H9 (cell line): ENCODE data around the gene ENPP6. TPM values are rescaled to one million over a fixed set of nuclear protein-coding genes. Genes with fewer than 3 reads are reported as not detected.

Experiments used
- DNase-seq: peaks from one replicate; pipeline ENCODE4 v3.0.0-alpha.2; 2017
- H2AFZ ChIP-seq: one replicate; pipeline ENCODE4 v1.6.1; 2013; ENCODE audit warnings: mild to moderate bottlenecking, low read length, control low read depth, moderate library complexity
- H2AK5ac ChIP-seq: 2 replicates; pipeline ENCODE4 v1.6.1; 2013; ENCODE audit warnings: low read length, control low read depth, mixed read lengths; ENCODE audit not compliant: insufficient read length
- H2BK120ac ChIP-seq: one replicate; pipeline ENCODE4 v1.6.1; 2013; ENCODE audit warnings: low read depth, mild to moderate bottlenecking, low read length, control low read depth, inconsistent platforms; ENCODE audit not compliant: poor library complexity, severe bottlenecking
- H2BK12ac ChIP-seq: 2 replicates; pipeline ENCODE4 v1.6.1; 2013; ENCODE audit warnings: low read length, control low read depth, mixed read lengths, low read depth; ENCODE audit not compliant: insufficient read length
- H2BK15ac ChIP-seq: 2 replicates; pipeline ENCODE4 v1.6.1; 2013; ENCODE audit warnings: low read depth, low read length, control low read depth
- H2BK20ac ChIP-seq: one replicate; pipeline ENCODE4 v1.6.1; 2013; ENCODE audit warnings: low read depth, mild to moderate bottlenecking, low read length, control low read depth, inconsistent platforms; ENCODE audit not compliant: poor library complexity, severe bottlenecking
- H2BK5ac ChIP-seq: 2 replicates; pipeline ENCODE4 v1.6.1; 2013; ENCODE audit warnings: low read length, control low read depth, mixed read lengths; ENCODE audit not compliant: insufficient read length
- H3K14ac ChIP-seq: 2 replicates; pipeline ENCODE4 v1.6.1; 2013; ENCODE audit warnings: low read length, control low read depth; ENCODE audit not compliant: insufficient read depth
- H3K18ac ChIP-seq: 2 replicates; pipeline ENCODE4 v1.6.1; 2013; ENCODE audit warnings: low read depth, mild to moderate bottlenecking, mixed read lengths, low read length, control low read depth; ENCODE audit not compliant: insufficient read length
- H3K23ac ChIP-seq: 2 replicates; pipeline ENCODE4 v1.6.1; 2013; ENCODE audit warnings: low read length, control low read depth, mixed read lengths, low read depth; ENCODE audit not compliant: insufficient read length
- H3K23me2 ChIP-seq: 2 replicates; pipeline ENCODE4 v1.6.1; 2013; ENCODE audit warnings: low read depth, mild to moderate bottlenecking, mixed read lengths, low read length, control low read depth; ENCODE audit not compliant: insufficient read length, poor library complexity, severe bottlenecking
- H3K27ac ChIP-seq: 2 replicates; pipeline ENCODE4 v1.5.1; 2013; ENCODE audit warnings: low read length, control low read depth, mixed read lengths, low read depth; ENCODE audit not compliant: insufficient read length
- H3K27me3 ChIP-seq: 2 replicates; pipeline ENCODE4 v1.6.1; 2013; ENCODE audit warnings: low read length, control low read depth, inconsistent platforms; ENCODE audit not compliant: insufficient read depth
- H3K4ac ChIP-seq: 2 replicates; pipeline ENCODE4 v1.6.1; 2013; ENCODE audit warnings: low read depth, mild to moderate bottlenecking, control low read depth, inconsistent platforms, low read length, moderate library complexity
- H3K4me1 ChIP-seq: 2 replicates; pipeline ENCODE4 v1.6.1; 2013; ENCODE audit warnings: low read length, control low read depth, inconsistent platforms; ENCODE audit not compliant: insufficient read depth
- H3K4me2 ChIP-seq: 2 replicates; pipeline ENCODE4 v1.6.1; 2013; ENCODE audit warnings: low read length, control low read depth, mixed read lengths; ENCODE audit not compliant: insufficient read length, insufficient read depth
- H3K56ac ChIP-seq: 2 replicates; pipeline ENCODE4 v1.6.1; 2013; ENCODE audit warnings: low read depth, mild to moderate bottlenecking, mixed read lengths, low read length, control low read depth; ENCODE audit not compliant: insufficient read length
- H3K79me1 ChIP-seq: 2 replicates; pipeline ENCODE4 v1.6.1; 2013; ENCODE audit warnings: low read depth, mild to moderate bottlenecking, moderate library complexity, low read length, control low read depth, inconsistent platforms; ENCODE audit not compliant: insufficient read depth, poor library complexity, severe bottlenecking
- H3K79me2 ChIP-seq: 2 replicates; pipeline ENCODE4 v1.6.1; 2013; ENCODE audit warnings: low read length, control low read depth, inconsistent platforms; ENCODE audit not compliant: insufficient read depth
- H3K9ac ChIP-seq: 2 replicates; pipeline ENCODE4 v1.6.1; 2013; ENCODE audit warnings: low read length, control low read depth, mixed read lengths; ENCODE audit not compliant: insufficient read length; ENCODE audit errors: extremely low read depth
- H3K9me3 ChIP-seq: one replicate; pipeline ENCODE4 v1.6.1; 2013; ENCODE audit warnings: low read depth, low read length, inconsistent platforms; ENCODE audit not compliant: control insufficient read depth
- H3T11ph ChIP-seq: one replicate; pipeline ENCODE4 v1.6.1; 2013; ENCODE audit warnings: mild to moderate bottlenecking, low read length, control low read depth, inconsistent platforms
- H4K20me1 ChIP-seq: one replicate; pipeline ENCODE4 v1.6.1; 2013; ENCODE audit not compliant: control insufficient read depth, insufficient read length, insufficient read depth
- H4K5ac ChIP-seq: 2 replicates; pipeline ENCODE4 v1.6.1; 2013; ENCODE audit warnings: low read depth, mild to moderate bottlenecking, mixed read lengths, low read length, control low read depth; ENCODE audit not compliant: insufficient read length
- H4K8ac ChIP-seq: replicated peaks from 2 replicates; pipeline ENCODE4 v1.6.1; 2013; ENCODE audit warnings: low read length, control low read depth, mixed read lengths, low read depth; ENCODE audit not compliant: insufficient read length
- H4K91ac ChIP-seq: 2 replicates; pipeline ENCODE4 v1.6.1; 2013; ENCODE audit warnings: low read depth, mild to moderate bottlenecking, moderate library complexity, mixed read lengths, low read length, control low read depth; ENCODE audit not compliant: insufficient read length
- H3K27ac Mint-ChIP-seq, 3 experiments: 2 replicates in 2 of 3; 3 replicates in 1 of 3; pipeline ENCODE4 v1.8.0; 2020 to 2021; ENCODE audit warnings: mixed read lengths in 3 of 3, mild to moderate bottlenecking in 1 of 3, moderate library complexity in 1 of 3
- H3K27me3 Mint-ChIP-seq: 2 replicates; pipeline ENCODE4 v1.8.0; 2021; ENCODE audit warnings: low read depth, mild to moderate bottlenecking, moderate library complexity, mixed read lengths
- H3K36me3 Mint-ChIP-seq, 3 experiments: 2 replicates in 2 of 3; 3 replicates in 1 of 3; pipeline ENCODE4 v1.8.0; 2020 to 2021; ENCODE audit warnings: low read depth in 3 of 3, mixed read lengths in 3 of 3; ENCODE audit not compliant: insufficient read depth in 1 of 3
- H3K4me1 Mint-ChIP-seq, 2 experiments: 2 replicates each; pipeline ENCODE4 v1.8.0; 2020; ENCODE audit warnings: mixed read lengths in 2 of 2
- H3K4me3 Mint-ChIP-seq, 2 experiments: 2 replicates in 1 of 2; 3 replicates in 1 of 2; pipeline ENCODE4 v1.8.0; 2020 to 2021; ENCODE audit warnings: mild to moderate bottlenecking in 2 of 2, mixed read lengths in 2 of 2, moderate library complexity in 1 of 2
- H3K9me3 Mint-ChIP-seq, 2 experiments: 2 replicates in 1 of 2; 3 replicates in 1 of 2; pipeline ENCODE4 v1.8.0; 2020; ENCODE audit warnings: mild to moderate bottlenecking in 2 of 2, mixed read lengths in 2 of 2, moderate library complexity in 1 of 2
- WGBS: extraction: QIAGEN DNeasy Blood & Tissue Kit; methylation state at CpG from one replicate; pipeline ENCODE4 v1.1.7; 2013; ENCODE audit warnings: missing lambda C conversion rate, low lambda C conversion rate, mixed read lengths; ENCODE audit not compliant: insufficient read length; ENCODE audit errors: extremely low coverage; 5-methylcytosine and 5-hydroxymethylcytosine counted together
- total RNA-seq: library from RNA; stranded (reverse); gene quantifications from 2 replicates; pipeline ENCODE4 v1.2.1, GENCODE V29; 2021
- TF ChIP-seq, protein P1 (sequence below): fragments of 200-600 bp; sonication (generic); conservative IDR thresholded peaks from 3 replicates; pipeline ENCODE4 v1.8.0; 2021; ENCODE audit warnings: antibody characterized with exemption, mild to moderate bottlenecking

The ENPP6 gene
- total RNA-seq, 1 experiment from 2014 or later = not detected

DNA sequence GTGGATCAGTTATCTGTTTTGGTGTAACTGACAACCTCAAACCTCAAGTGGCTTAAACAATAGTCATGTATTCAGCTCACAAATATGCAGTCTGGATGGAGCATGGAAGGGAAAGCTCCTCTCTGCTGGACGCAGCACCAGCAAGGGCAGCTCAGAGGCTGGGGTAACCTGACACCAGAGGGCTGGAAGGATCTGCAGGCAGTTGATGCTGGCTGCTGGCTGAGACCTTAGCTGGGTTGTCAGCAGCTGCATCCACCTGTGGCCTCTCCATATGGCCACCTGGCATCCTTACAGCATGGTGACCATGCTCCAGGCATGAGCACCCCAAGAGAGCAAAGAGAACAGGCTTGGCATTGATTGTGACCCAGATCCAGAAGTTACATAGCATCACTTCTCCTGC, 46.7 kb downstream of the ENPP6 start:
- Mint-ChIP-seq H3K27me3 (peaks cover 51% of the 10 kb centered on the region), H3K4me3 (no peak overlapping the region), H3K27ac (no peak overlapping the region), H3K9me3 (no peaks in the 10 kb centered on the region), H3K4me1 (peaks cover 37 to 40% of the 10 kb centered on the region in 2 experiments), H3K36me3 (no peaks in the 10 kb centered on the region; a peak in 2 of 7 replicates)
- Histone ChIP-seq H2BK12ac (no peak overlapping the region), H3K27ac (no peak overlapping the region), H3K79me2 (no peaks in the 10 kb centered on the region), H2BK15ac (no peak overlapping the region), H3K4me2 (no peak overlapping the region), H3K56ac (no peak overlapping the region), H3K79me1 (no peaks in the 10 kb centered on the region), H3K18ac (no peak overlapping the region), H4K8ac (no peak overlapping the region), H2AFZ (no peak overlapping the region), H4K91ac (no peak overlapping the region), H3K9me3 (no peaks in the 10 kb centered on the region), H3T11ph (no peak overlapping the region), H3K9ac (no peak overlapping the region), H3K14ac (no peak overlapping the region), H2BK120ac (no peak overlapping the region), H2BK5ac (no peak overlapping the region), H3K4ac (no peak overlapping the region), H4K20me1 (no peaks in the 10 kb centered on the region), H2AK5ac (no peak overlapping the region), H3K23me2 (no peaks in the 10 kb centered on the region), H4K5ac (no peak overlapping the region), H2BK20ac (no peak overlapping the region), H3K27me3 (no peaks in the 10 kb centered on the region), H3K4me1 (peaks cover 2% of the 10 kb centered on the region; the same call in 1 of the 2 replicates), H3K23ac (no peak overlapping the region)
- TF ChIP-seq, protein P1, sequence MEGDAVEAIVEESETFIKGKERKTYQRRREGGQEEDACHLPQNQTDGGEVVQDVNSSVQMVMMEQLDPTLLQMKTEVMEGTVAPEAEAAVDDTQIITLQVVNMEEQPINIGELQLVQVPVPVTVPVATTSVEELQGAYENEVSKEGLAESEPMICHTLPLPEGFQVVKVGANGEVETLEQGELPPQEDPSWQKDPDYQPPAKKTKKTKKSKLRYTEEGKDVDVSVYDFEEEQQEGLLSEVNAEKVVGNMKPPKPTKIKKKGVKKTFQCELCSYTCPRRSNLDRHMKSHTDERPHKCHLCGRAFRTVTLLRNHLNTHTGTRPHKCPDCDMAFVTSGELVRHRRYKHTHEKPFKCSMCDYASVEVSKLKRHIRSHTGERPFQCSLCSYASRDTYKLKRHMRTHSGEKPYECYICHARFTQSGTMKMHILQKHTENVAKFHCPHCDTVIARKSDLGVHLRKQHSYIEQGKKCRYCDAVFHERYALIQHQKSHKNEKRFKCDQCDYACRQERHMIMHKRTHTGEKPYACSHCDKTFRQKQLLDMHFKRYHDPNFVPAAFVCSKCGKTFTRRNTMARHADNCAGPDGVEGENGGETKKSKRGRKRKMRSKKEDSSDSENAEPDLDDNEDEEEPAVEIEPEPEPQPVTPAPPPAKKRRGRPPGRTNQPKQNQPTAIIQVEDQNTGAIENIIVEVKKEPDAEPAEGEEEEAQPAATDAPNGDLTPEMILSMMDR = no peak
- peak; percentile 80 for DNase-seq
- no CpG with 5 or more reads among the region's 1 CpG for WGBS
